K562 (cell line): ENCODE measurements around the gene CALD1.

ENCODE experiments used
- CTCF ChIP-seq, 3 experiments: IDR thresholded peaks in 2 of 3; conservative IDR thresholded peaks in 1 of 3; 2 replicates each; pipeline ENCODE4 v1.5.1; 2011 to 2012; ENCODE audit warnings: low read length in 3 of 3, mild to moderate bottlenecking in 3 of 3, control low read depth in 2 of 3, improper control_type of control experiment in 1 of 3, inconsistent platforms in 1 of 3, low read depth in 1 of 3, mixed read lengths in 1 of 3, moderate library complexity in 1 of 3; ENCODE audit not compliant: insufficient read depth in 2 of 3
- EGR1 ChIP-seq: fragments of 450-650 bp; conservative IDR thresholded peaks from 2 replicates; pipeline ENCODE4 v1.6.1; 2017; ENCODE audit warnings: mild to moderate bottlenecking

GRCh38 chr7:134811765-134812164 is 32.3 kb downstream of the CALD1 start:
- TF ChIP-seq EGR1 = no peak
- no peak for TF ChIP-seq CTCF (IDR thresholded peaks at IDR 0.05 in 2 of 3, conservative IDR thresholded peaks at IDR 0.05 in 1 of 3; ENCODE audit: insufficient read depth in 2 of 3, low read depth in 1 of 3, low read length in 3 of 3)
